Right lobe of liver (tissue), 4 donors: ENCODE results near the gene PREX1.

Source experiments
- CTCF ChIP-seq, 4 donors: fragments of 200-600 bp in 3 of 4; fragments of 450-650 bp in 1 of 4; IDR thresholded peaks; one replicate each; pipeline versions ENCODE4 v1.5.1 to v1.8.0; 2016 to 2022; ENCODE audit warnings: antibody characterized with exemption in 4 of 4, mild to moderate bottlenecking in 2 of 4
- POLR2A ChIP-seq: fragments of 450-650 bp; IDR thresholded peaks from one replicate; pipeline ENCODE4 v1.6.1; 2017; ENCODE audit warnings: antibody characterized with exemption, mild to moderate bottlenecking
- donor health status: DM: no; HTN: no; CAD: no.
- donor health status: DM: no; HTN: no; CAD: no.
- donor health status: DM: no; HTN: yes; CAD: no.

GRCh38 chr20:48649104-48649626, 178.6 kb downstream of the PREX1 start:
- TF ChIP-seq CTCF (IDR thresholded peaks at IDR 0.05) (no peak), POLR2A (no peak)
